ENCODE measurements around the gene STK35. TPM values are rescaled to one million over a fixed set of nuclear protein-coding genes. Genes with fewer than 3 reads are reported as not detected.
A peak's percentile ranks its signal among the peaks of the same experiment; 100 is the strongest.

The STK35 gene
- total RNA-seq: 15.6 and 16.3 TPM in 2 replicates
- long read RNA-seq, partial matches to known transcripts: 1 of 14 reads
- long read RNA-seq, other reads (novel, unspliced or antisense): 13 of 14 reads

- H3K27ac Mint-ChIP-seq (ENCODE audit: unreplicated experiment): peak within 1 kb of the TSS; percentile 100
- H3K4me1 Mint-ChIP-seq (ENCODE audit: unreplicated experiment): peaks cover 33% of the 10 kb centered on the region
- H3K36me3 Mint-ChIP-seq (ENCODE audit: unreplicated experiment): peaks cover 5% of the 10 kb centered on the region
- H3K27me3 Mint-ChIP-seq (ENCODE audit: unreplicated experiment): peaks cover 12% of the 10 kb centered on the region
- no peak for TF ChIP-seq CTCF (IDR thresholded peaks at IDR 0.05)
- H3K4me3 Mint-ChIP-seq (ENCODE audit: unreplicated experiment): peak within 1 kb of the TSS; percentile 88
- peak; percentile 88 for DNase-seq (ENCODE audit: extremely low spot score, unreplicated experiment)
- H3K9me3 Mint-ChIP-seq (ENCODE audit: unreplicated experiment): no peaks in the 10 kb centered on the region
These were observed at the start of gene STK35 for GRCh38 chr20:2101057-2101864. Gene STK35 (plus strand): TSS chr20:2101827. CDS start chr20:2101882, 55 bp downstream.

- H3K27ac Mint-ChIP-seq (ENCODE audit: unreplicated experiment): no peak overlapping the region
- peaks cover 4% of the 10 kb centered on the region for H3K27me3 Mint-ChIP-seq (ENCODE audit: unreplicated experiment)
- H3K9me3 Mint-ChIP-seq (ENCODE audit: unreplicated experiment): no peaks in the 10 kb centered on the region
- H3K4me1 Mint-ChIP-seq (ENCODE audit: unreplicated experiment): no peaks in the 10 kb centered on the region
- TF ChIP-seq CTCF (IDR thresholded peaks at IDR 0.05): no peak
- DNase-seq (ENCODE audit: extremely low spot score, unreplicated experiment): no peak
- no peaks in the 10 kb centered on the region for H3K36me3 Mint-ChIP-seq (ENCODE audit: unreplicated experiment)
- H3K4me3 Mint-ChIP-seq (ENCODE audit: unreplicated experiment): no peak overlapping the region
These were observed 49.7 kb upstream of the STK35 start for GRCh38 chr20:2051946-2052345.

- H3K27me3 Mint-ChIP-seq (ENCODE audit: unreplicated experiment): peaks cover 4% of the 10 kb centered on the region
- TF ChIP-seq CTCF (IDR thresholded peaks at IDR 0.05): no peak
These were observed 48.9 kb upstream of the STK35 start for GRCh38 chr20:2052741-2053140.

GRCh38 chr20:2053615-2054014, 48.0 kb upstream of the STK35 start:
- Mint-ChIP-seq H3K9me3 (ENCODE audit: unreplicated experiment) (peaks cover 2% of the 10 kb centered on the region), H3K4me3 (ENCODE audit: unreplicated experiment) (no peak overlapping the region), H3K27me3 (ENCODE audit: unreplicated experiment) (peaks cover 4% of the 10 kb centered on the region), H3K36me3 (ENCODE audit: unreplicated experiment) (no peaks in the 10 kb centered on the region), H3K27ac (ENCODE audit: unreplicated experiment) (no peak overlapping the region), H3K4me1 (ENCODE audit: unreplicated experiment) (no peaks in the 10 kb centered on the region)
- no peak for TF ChIP-seq CTCF (IDR thresholded peaks at IDR 0.05)
- DNase-seq (ENCODE audit: extremely low spot score, unreplicated experiment): no peak

More at GRCh38 chr20:2052741-2053140, 48.9 kb upstream of the STK35 start:
- Mint-ChIP-seq H3K4me3 (ENCODE audit: unreplicated experiment) (no peak overlapping the region), H3K4me1 (ENCODE audit: unreplicated experiment) (no peaks in the 10 kb centered on the region), H3K36me3 (ENCODE audit: unreplicated experiment) (no peaks in the 10 kb centered on the region), H3K27ac (ENCODE audit: unreplicated experiment) (no peak overlapping the region), H3K9me3 (ENCODE audit: unreplicated experiment) (no peaks in the 10 kb centered on the region)
- no peak for DNase-seq (ENCODE audit: extremely low spot score, unreplicated experiment)

- H3K4me3 Mint-ChIP-seq (ENCODE audit: unreplicated experiment): no peak overlapping the region
- peaks cover 4% of the 10 kb centered on the region for H3K27me3 Mint-ChIP-seq (ENCODE audit: unreplicated experiment)
- H3K27ac Mint-ChIP-seq (ENCODE audit: unreplicated experiment): no peak overlapping the region
- DNase-seq (ENCODE audit: extremely low spot score, unreplicated experiment): no peak
- no peaks in the 10 kb centered on the region for H3K36me3 Mint-ChIP-seq (ENCODE audit: unreplicated experiment)
- H3K9me3 Mint-ChIP-seq (ENCODE audit: unreplicated experiment): peaks cover 3% of the 10 kb centered on the region
- TF ChIP-seq CTCF (IDR thresholded peaks at IDR 0.05): no peak
- H3K4me1 Mint-ChIP-seq (ENCODE audit: unreplicated experiment): no peaks in the 10 kb centered on the region
These were observed 46.7 kb upstream of the STK35 start for GRCh38 chr20:2054911-2055310.
